GM23338 (cell line): ENCODE data around the gene SEC16A. TPM values are rescaled to one million over a fixed set of nuclear protein-coding genes. Genes with fewer than 3 reads are reported as not detected.

Experiments
- ATAC-seq: fragments of 200-7000 bp; cut with Tn5 transposase; 3 replicates; pipeline ENCODE4 v1.9.1; 2020
- DNase-seq: peaks from one replicate; pipeline ENCODE4 v3.0.0-alpha.2; 2015; ENCODE audit warnings: low spot score
- H2AFZ ChIP-seq: fragments of 200-600 bp; sonication (generic); 2 replicates; pipeline ENCODE4 v1.8.0; 2016; ENCODE audit warnings: antibody characterized with exemption, mild to moderate bottlenecking, moderate library complexity
- H3F3A ChIP-seq: fragments of 200-600 bp; sonication (generic); replicated peaks from 2 replicates; pipeline ENCODE4 v1.8.0; 2017; ENCODE audit warnings: antibody characterized with exemption, mixed run types, low read depth
- H3K27ac ChIP-seq: fragments of 200-600 bp; sonication (generic); 2 replicates; pipeline ENCODE4 v1.6.1; 2016; ENCODE audit warnings: low read depth
- H3K27me3 ChIP-seq: fragments of 200-600 bp; sonication (generic); 2 replicates; pipeline ENCODE4 v1.8.0; 2016; ENCODE audit warnings: mild to moderate bottlenecking, mixed run types, moderate library complexity; ENCODE audit not compliant: insufficient read depth
- H3K36me3 ChIP-seq: fragments of 200-600 bp; sonication (generic); 2 replicates; pipeline ENCODE4 v1.8.0; 2016; ENCODE audit warnings: mild to moderate bottlenecking; ENCODE audit not compliant: insufficient read depth
- H3K4me1 ChIP-seq: fragments of 200-600 bp; sonication (generic); 2 replicates; pipeline ENCODE4 v1.8.0; 2016; ENCODE audit warnings: mild to moderate bottlenecking, moderate library complexity; ENCODE audit not compliant: insufficient read depth
- H3K4me2 ChIP-seq: fragments of 200-600 bp; sonication (generic); 2 replicates; pipeline ENCODE4 v1.7.1; 2017; ENCODE audit warnings: mixed run types
- H3K4me3 ChIP-seq: fragments of 200-600 bp; sonication (generic); 2 replicates; pipeline ENCODE4 v1.6.1; 2016; ENCODE audit warnings: mixed run types
- H3K79me2 ChIP-seq: fragments of 200-600 bp; sonication (generic); replicated peaks from 2 replicates; pipeline ENCODE4 v1.8.0; 2017; ENCODE audit warnings: mild to moderate bottlenecking; ENCODE audit not compliant: insufficient read depth
- H3K9me2 ChIP-seq: fragments of 200-600 bp; sonication (generic); 2 replicates; pipeline ENCODE4 v1.8.0; 2017; ENCODE audit not compliant: insufficient read depth
- H4K20me1 ChIP-seq: fragments of 200-600 bp; sonication (generic); replicated peaks from 2 replicates; pipeline ENCODE4 v1.8.0; 2017; ENCODE audit warnings: mild to moderate bottlenecking; ENCODE audit not compliant: insufficient read depth
- H3K27ac Mint-ChIP-seq: 2 replicates; pipeline ENCODE4 v1.8.0; 2020; ENCODE audit warnings: inconsistent platforms, mild to moderate bottlenecking, moderate library complexity, mixed read lengths
- H3K27me3 Mint-ChIP-seq: 3 replicates; pipeline ENCODE4 v1.8.0; 2022; ENCODE audit warnings: low read depth, mild to moderate bottlenecking, moderate library complexity, mixed read lengths, inconsistent platforms; ENCODE audit not compliant: insufficient read depth, poor library complexity
- H3K36me3 Mint-ChIP-seq: 3 replicates; pipeline ENCODE4 v1.8.0; 2021; ENCODE audit warnings: low read depth, mild to moderate bottlenecking, inconsistent platforms, moderate library complexity, mixed read lengths
- H3K4me1 Mint-ChIP-seq: 3 replicates; pipeline ENCODE4 v1.8.0; 2020; ENCODE audit warnings: mild to moderate bottlenecking, inconsistent platforms, mixed read lengths
- H3K4me3 Mint-ChIP-seq: 3 replicates; pipeline ENCODE4 v1.8.0; 2021; ENCODE audit warnings: moderate library complexity, mild to moderate bottlenecking, inconsistent platforms, mixed read lengths
- H3K9me3 Mint-ChIP-seq: 3 replicates; pipeline ENCODE4 v1.8.0; 2020; ENCODE audit warnings: moderate library complexity, mild to moderate bottlenecking, inconsistent platforms, mixed read lengths
- CREB1 ChIP-seq: fragments of 250-450 bp; sonication (Bioruptor Pico); IDR thresholded peaks from 2 replicates; pipeline ENCODE4 v1.5.0; 2020; ENCODE audit warnings: low read depth, mild to moderate bottlenecking, moderate library complexity
- CTCF ChIP-seq, 2 experiments: fragments of 200-600 bp in 1 of 2; sonication (generic) in 1 of 2; conservative IDR thresholded peaks; 2 replicates each; pipeline versions ENCODE4 v1.5.1 to v1.6.1; 2016 to 2017; ENCODE audit warnings: antibody characterized with exemption in 2 of 2, low read depth in 2 of 2, mild to moderate bottlenecking in 2 of 2, moderate library complexity in 1 of 2
- ETS1 ChIP-seq: IDR thresholded peaks from 2 replicates; pipeline ENCODE4 v1.6.1; 2016; ENCODE audit warnings: antibody characterized with exemption
- EZH2 ChIP-seq: fragments of 200-600 bp; sonication (generic); IDR thresholded peaks from one replicate; pipeline ENCODE4 v1.8.0; 2017; ENCODE audit warnings: antibody characterized with exemption, mild to moderate bottlenecking, low read depth; ENCODE audit not compliant: unreplicated experiment
- EZH2phosphoT487 ChIP-seq: fragments of 200-600 bp; sonication (generic); IDR thresholded peaks from one replicate; pipeline ENCODE4 v1.8.1; 2018; ENCODE audit warnings: antibody characterized with exemption; ENCODE audit not compliant: unreplicated experiment
- JUNB ChIP-seq: IDR thresholded peaks from one replicate; pipeline ENCODE4 v1.6.1; 2016; ENCODE audit warnings: antibody characterized with exemption; ENCODE audit not compliant: unreplicated experiment
- NANOG ChIP-seq: IDR thresholded peaks from 2 replicates; pipeline ENCODE4 v1.6.1; 2016; ENCODE audit warnings: antibody characterized with exemption, borderline replicate concordance
- POLR2AphosphoS5 ChIP-seq: IDR thresholded peaks from 2 replicates; pipeline ENCODE4 v1.6.1; 2016; ENCODE audit warnings: antibody characterized with exemption, low read depth
- REST ChIP-seq: IDR thresholded peaks from one replicate; pipeline ENCODE4 v1.6.1; 2018; ENCODE audit warnings: antibody characterized with exemption; ENCODE audit not compliant: unreplicated experiment
- STAT1 ChIP-seq: IDR thresholded peaks from one replicate; pipeline ENCODE4 v1.6.1; 2016; ENCODE audit warnings: antibody characterized with exemption; ENCODE audit not compliant: unreplicated experiment
- ZNF114 ChIP-seq: fragments of 250-450 bp; sonication (Bioruptor Pico); IDR thresholded peaks from 2 replicates; pipeline ENCODE4 v1.5.0; 2020; ENCODE audit warnings: mild to moderate bottlenecking, moderate library complexity
- ZNF331 ChIP-seq: fragments of 250-450 bp; sonication (Bioruptor Pico); IDR thresholded peaks from 2 replicates; pipeline ENCODE4 v1.5.0; 2020; ENCODE audit warnings: low read depth, mild to moderate bottlenecking, moderate library complexity
- ZNF462 ChIP-seq: fragments of 250-450 bp; sonication (Bioruptor Pico); IDR thresholded peaks from 2 replicates; pipeline ENCODE4 v1.5.0; 2020; ENCODE audit warnings: mild to moderate bottlenecking, moderate library complexity
- polyA plus RNA-seq: library from polyadenylated mRNA; unstranded; fragments of >200 nt; fragmentation: Nextera tagmentation; extraction: Ambion mirVana; gene quantifications from 2 replicates; pipeline ENCODE4 v1.2.1, GENCODE V29; 2016
- total RNA-seq: library from RNA; depleted of rRNA; stranded (reverse); fragments of >200 nt; shearing (Covaris generic); gene quantifications from 2 replicates; pipeline ENCODE4 v1.2.3, GENCODE V29; 2014

The SEC16A gene
- total and polyA plus RNA-seq, 2 experiments from 2014 or later, result 34.0 to 59.2 TPM

GRCh38 chr9:136486131-136486530 is 3.3 kb upstream of the SEC16A start:
- H4K20me1 ChIP-seq, result peaks cover 8% of the 10 kb centered on the region
- DNase-seq (no peak), ATAC-seq (no peak)
- no peak overlapping the region for H3K27ac ChIP-seq
- no peaks in the 10 kb centered on the region for H3K9me2 ChIP-seq
- H3K79me2 ChIP-seq, result peaks cover 16% of the 10 kb centered on the region
- no peak for TF ChIP-seq CTCF (conservative IDR thresholded peaks at IDR 0.05; ENCODE audit: low read depth in 2 of 2)
- no peak for TF ChIP-seq REST
- TF ChIP-seq ZNF331 (CRISPR knock-in tag), result no peak
- no peak for TF ChIP-seq POLR2AphosphoS5
- TF ChIP-seq ZNF462 (CRISPR knock-in tag), result no peak
- no peak for TF ChIP-seq EZH2phosphoT487
- no peak for TF ChIP-seq CREB1
- no peak for TF ChIP-seq STAT1
- no peak for TF ChIP-seq EZH2
- TF ChIP-seq ETS1, result no peak
- no peak for TF ChIP-seq NANOG
- no peak for TF ChIP-seq JUNB
- TF ChIP-seq ZNF114, result no peak
- H3K27me3 ChIP-seq, result no peaks in the 10 kb centered on the region
- peaks cover 6% of the 10 kb centered on the region for H3K4me1 Mint-ChIP-seq
- H3K4me3 ChIP-seq, result no peak overlapping the region
- 0 out of 2 replicates have a peak, but pooled peaks cover 13% of the 10 kb centered on the region for H3F3A ChIP-seq
- no peak overlapping the region for H3K4me3 Mint-ChIP-seq
- H3K27me3 Mint-ChIP-seq, result peaks cover 22% of the 10 kb centered on the region
- no peaks in the 10 kb centered on the region; the same call in 1 of the 2 replicates for H3K36me3 ChIP-seq
- peaks cover 9% of the 10 kb centered on the region for H3K4me1 ChIP-seq
- no peaks in the 10 kb centered on the region for H3K9me3 Mint-ChIP-seq
- H3K4me2 ChIP-seq, result no peak overlapping the region
- no peak overlapping the region for H3K27ac Mint-ChIP-seq
- H3K36me3 Mint-ChIP-seq, result no peaks in the 10 kb centered on the region
- H2AFZ ChIP-seq, result no peak overlapping the region
